ENCODE measurements around the gene H1-8.

GRCh38 chr3:129573493-129573892 is 30.5 kb downstream of the H1-8 start:
- no peak for TF ChIP-seq POLR2A (IDR thresholded peaks at IDR 0.05)
- TF ChIP-seq, protein P1, sequence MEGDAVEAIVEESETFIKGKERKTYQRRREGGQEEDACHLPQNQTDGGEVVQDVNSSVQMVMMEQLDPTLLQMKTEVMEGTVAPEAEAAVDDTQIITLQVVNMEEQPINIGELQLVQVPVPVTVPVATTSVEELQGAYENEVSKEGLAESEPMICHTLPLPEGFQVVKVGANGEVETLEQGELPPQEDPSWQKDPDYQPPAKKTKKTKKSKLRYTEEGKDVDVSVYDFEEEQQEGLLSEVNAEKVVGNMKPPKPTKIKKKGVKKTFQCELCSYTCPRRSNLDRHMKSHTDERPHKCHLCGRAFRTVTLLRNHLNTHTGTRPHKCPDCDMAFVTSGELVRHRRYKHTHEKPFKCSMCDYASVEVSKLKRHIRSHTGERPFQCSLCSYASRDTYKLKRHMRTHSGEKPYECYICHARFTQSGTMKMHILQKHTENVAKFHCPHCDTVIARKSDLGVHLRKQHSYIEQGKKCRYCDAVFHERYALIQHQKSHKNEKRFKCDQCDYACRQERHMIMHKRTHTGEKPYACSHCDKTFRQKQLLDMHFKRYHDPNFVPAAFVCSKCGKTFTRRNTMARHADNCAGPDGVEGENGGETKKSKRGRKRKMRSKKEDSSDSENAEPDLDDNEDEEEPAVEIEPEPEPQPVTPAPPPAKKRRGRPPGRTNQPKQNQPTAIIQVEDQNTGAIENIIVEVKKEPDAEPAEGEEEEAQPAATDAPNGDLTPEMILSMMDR (IDR thresholded peaks at IDR 0.05) = no peak

All from heart left ventricle (tissue), 13 donors.